Panc1 (cell line): Measurements from ENCODE around the gene CDR2L. TPM values are rescaled to one million over a fixed set of nuclear protein-coding genes. Genes with fewer than 3 reads are reported as not detected.

Experiments used
- ATAC-seq: fragments of 200-7000 bp; cut with Tn5 transposase; 2 replicates; pipeline ENCODE4 v1.9.1; 2020; ENCODE audit warnings: mild to moderate bottlenecking, moderate library complexity
- BruUV-seq: library from RNA; stranded (reverse); fragments of 400-500 nt; replicated peaks from 2 replicates; lab custom pipeline; 2021; lab: Mats Ljungman, UMichigan
- CTCF ChIA-PET: fragments of 300-600 bp; sonication (Branson Sonifier 250); formaldehyde crosslinking; loops from one replicate; lab custom pipeline; 2022; ENCODE audit warnings: antibody characterized with exemption; lab: Charles Lee
- POLR2A ChIA-PET: fragments of 300-600 bp; sonication (Branson Sonifier 250); formaldehyde crosslinking; loops from one replicate; lab custom pipeline; 2022; ENCODE audit warnings: antibody characterized with exemption; lab: Charles Lee
- DNase-seq: peaks from one replicate; pipeline ENCODE4 v3.0.0-alpha.2; 2010; ENCODE audit warnings: low read depth, low spot score
- H3K27ac ChIP-seq: 2 replicates; pipeline ENCODE4 v1.5.1; 2011; ENCODE audit warnings: mild to moderate bottlenecking, low read length, inconsistent platforms
- H3K27me3 ChIP-seq: fragments of 200-500 bp; sonication (Bioruptor generic); 2 replicates; pipeline ENCODE4 v1.6.0; 2014; ENCODE audit warnings: low read length, inconsistent platforms; ENCODE audit not compliant: control insufficient read depth, insufficient read depth
- H3K36me3 ChIP-seq: fragments of 200-500 bp; sonication (Bioruptor generic); 2 replicates; pipeline ENCODE4 v1.5.1; 2014; ENCODE audit warnings: inconsistent platforms, mild to moderate bottlenecking, low read length, moderate library complexity; ENCODE audit not compliant: control insufficient read depth, insufficient read depth
- H3K4me1 ChIP-seq: 2 replicates; pipeline ENCODE4 v1.5.1; 2011; ENCODE audit warnings: inconsistent platforms, mild to moderate bottlenecking, low read length, moderate library complexity; ENCODE audit not compliant: control insufficient read depth, insufficient read depth
- H3K4me3 ChIP-seq, 2 experiments: 2 replicates each; pipeline ENCODE4 v1.5.1; 2011 to 2012; ENCODE audit warnings: low read depth in 2 of 2, low read length in 2 of 2, mild to moderate bottlenecking in 2 of 2, inconsistent platforms in 1 of 2, moderate library complexity in 1 of 2
- H3K9me3 ChIP-seq: fragments of 200-500 bp; sonication (Bioruptor generic); 2 replicates; pipeline ENCODE4 v1.5.1; 2014; ENCODE audit warnings: low read depth, mild to moderate bottlenecking, inconsistent platforms, low read length, moderate library complexity; ENCODE audit not compliant: control insufficient read depth, insufficient read depth
- POLR2AphosphoS5 ChIP-seq: IDR thresholded peaks from 2 replicates; pipeline ENCODE4 v1.6.1; 2012; ENCODE audit warnings: mild to moderate bottlenecking, low read depth, low read length, moderate library complexity
- SIN3A ChIP-seq: IDR thresholded peaks from 2 replicates; pipeline ENCODE4 v1.6.1; 2012; ENCODE audit warnings: low read depth, mild to moderate bottlenecking, low read length, moderate library complexity, borderline replicate concordance; ENCODE audit not compliant: insufficient read depth
- TCF7L2 ChIP-seq: IDR thresholded peaks from 2 replicates; pipeline ENCODE4 v1.6.1; 2011; ENCODE audit warnings: mild to moderate bottlenecking, low read depth, low read length, inconsistent platforms
- in situ Hi-C: cut with HindIII; loops from 2 replicates; pipeline ENCODE4 v1.10.0; 2016; ENCODE audit warnings: low sequenced_read_pairs, low pct_unique_long_range_greater_than_20kb
- intact Hi-C: fragments of 100-400 bp; cut with micrococcal nuclease; formaldehyde crosslinking; loops from one replicate; pipeline ENCODE4 v1.10.0; 2022; ENCODE audit not compliant: unreplicated experiment
- total RNA-seq: library from RNA; stranded (reverse); gene quantifications from one replicate; pipeline ENCODE4 v1.2.1, GENCODE V29; 2021; ENCODE audit not compliant: unreplicated experiment
- TF ChIP-seq, protein P1 (sequence below): fragments of 450-650 bp; IDR thresholded peaks from 2 replicates; pipeline ENCODE4 v1.5.1; 2017; ENCODE audit warnings: mild to moderate bottlenecking
- TF ChIP-seq, protein P2 (sequence below), 2 experiments: IDR thresholded peaks; 2 replicates each; pipeline ENCODE4 v1.6.1; 2011 to 2012; ENCODE audit warnings: low read depth in 2 of 2, control low read depth in 1 of 2, low read length in 1 of 2, mild to moderate bottlenecking in 1 of 2, moderate library complexity in 1 of 2; ENCODE audit not compliant: insufficient read depth in 1 of 2

The CDR2L gene
- total RNA-seq, 1 experiment from 2014 or later: 32.0 TPM

DNA sequence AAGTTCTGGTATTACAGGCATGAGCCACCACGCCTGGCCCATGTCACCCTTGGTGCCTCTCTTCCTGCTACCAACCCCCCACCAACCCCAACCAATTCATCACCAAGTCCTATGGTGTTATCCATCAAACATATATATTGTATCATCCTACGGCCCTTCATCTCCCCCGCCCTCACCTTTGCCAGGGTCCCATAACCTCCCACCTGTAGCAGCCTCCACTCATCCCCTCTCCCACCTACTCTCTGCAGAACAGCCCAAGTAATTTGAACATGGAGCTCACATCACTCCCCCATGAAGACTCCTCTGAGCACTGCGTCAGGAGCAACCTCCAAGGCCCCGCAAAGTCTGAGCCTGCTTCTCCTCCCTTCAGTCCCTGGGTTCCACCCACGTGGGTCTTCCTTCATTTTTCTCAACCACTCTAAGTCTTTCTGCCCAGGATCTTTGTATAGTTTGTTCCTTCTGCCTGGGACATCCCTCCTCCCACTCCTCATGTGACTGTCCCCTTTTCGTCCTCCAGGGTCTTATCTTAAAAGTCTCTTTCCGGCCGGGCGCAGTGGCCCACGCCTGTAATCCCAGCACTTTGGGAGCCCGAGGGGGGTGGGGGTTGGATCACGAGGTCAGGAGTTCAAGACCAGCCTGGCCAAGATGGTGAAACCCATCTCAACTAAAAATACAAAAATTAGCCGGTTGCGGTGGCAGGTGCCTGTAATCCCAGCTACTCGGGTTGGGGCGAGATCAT is 7.9 kb upstream of the CDR2L start:
- H3K27ac ChIP-seq: no peak overlapping the region
- no TSS peak for BruUV-seq
- no peaks in the 10 kb centered on the region for H3K36me3 ChIP-seq
- in situ Hi-C loops: no loop called here
- intact Hi-C loops: loop anchor here (10.0 kb wide), 1 partner anchor 125 kb away; the partner anchor contains the start of gene ARMC7
- DNase-seq (no peak), ATAC-seq (no peak)
- TF ChIP-seq, protein P1, sequence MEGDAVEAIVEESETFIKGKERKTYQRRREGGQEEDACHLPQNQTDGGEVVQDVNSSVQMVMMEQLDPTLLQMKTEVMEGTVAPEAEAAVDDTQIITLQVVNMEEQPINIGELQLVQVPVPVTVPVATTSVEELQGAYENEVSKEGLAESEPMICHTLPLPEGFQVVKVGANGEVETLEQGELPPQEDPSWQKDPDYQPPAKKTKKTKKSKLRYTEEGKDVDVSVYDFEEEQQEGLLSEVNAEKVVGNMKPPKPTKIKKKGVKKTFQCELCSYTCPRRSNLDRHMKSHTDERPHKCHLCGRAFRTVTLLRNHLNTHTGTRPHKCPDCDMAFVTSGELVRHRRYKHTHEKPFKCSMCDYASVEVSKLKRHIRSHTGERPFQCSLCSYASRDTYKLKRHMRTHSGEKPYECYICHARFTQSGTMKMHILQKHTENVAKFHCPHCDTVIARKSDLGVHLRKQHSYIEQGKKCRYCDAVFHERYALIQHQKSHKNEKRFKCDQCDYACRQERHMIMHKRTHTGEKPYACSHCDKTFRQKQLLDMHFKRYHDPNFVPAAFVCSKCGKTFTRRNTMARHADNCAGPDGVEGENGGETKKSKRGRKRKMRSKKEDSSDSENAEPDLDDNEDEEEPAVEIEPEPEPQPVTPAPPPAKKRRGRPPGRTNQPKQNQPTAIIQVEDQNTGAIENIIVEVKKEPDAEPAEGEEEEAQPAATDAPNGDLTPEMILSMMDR: no peak
- TF ChIP-seq TCF7L2 (no peak), SIN3A (no peak), POLR2AphosphoS5 (no peak)
- TF ChIP-seq, protein P2, sequence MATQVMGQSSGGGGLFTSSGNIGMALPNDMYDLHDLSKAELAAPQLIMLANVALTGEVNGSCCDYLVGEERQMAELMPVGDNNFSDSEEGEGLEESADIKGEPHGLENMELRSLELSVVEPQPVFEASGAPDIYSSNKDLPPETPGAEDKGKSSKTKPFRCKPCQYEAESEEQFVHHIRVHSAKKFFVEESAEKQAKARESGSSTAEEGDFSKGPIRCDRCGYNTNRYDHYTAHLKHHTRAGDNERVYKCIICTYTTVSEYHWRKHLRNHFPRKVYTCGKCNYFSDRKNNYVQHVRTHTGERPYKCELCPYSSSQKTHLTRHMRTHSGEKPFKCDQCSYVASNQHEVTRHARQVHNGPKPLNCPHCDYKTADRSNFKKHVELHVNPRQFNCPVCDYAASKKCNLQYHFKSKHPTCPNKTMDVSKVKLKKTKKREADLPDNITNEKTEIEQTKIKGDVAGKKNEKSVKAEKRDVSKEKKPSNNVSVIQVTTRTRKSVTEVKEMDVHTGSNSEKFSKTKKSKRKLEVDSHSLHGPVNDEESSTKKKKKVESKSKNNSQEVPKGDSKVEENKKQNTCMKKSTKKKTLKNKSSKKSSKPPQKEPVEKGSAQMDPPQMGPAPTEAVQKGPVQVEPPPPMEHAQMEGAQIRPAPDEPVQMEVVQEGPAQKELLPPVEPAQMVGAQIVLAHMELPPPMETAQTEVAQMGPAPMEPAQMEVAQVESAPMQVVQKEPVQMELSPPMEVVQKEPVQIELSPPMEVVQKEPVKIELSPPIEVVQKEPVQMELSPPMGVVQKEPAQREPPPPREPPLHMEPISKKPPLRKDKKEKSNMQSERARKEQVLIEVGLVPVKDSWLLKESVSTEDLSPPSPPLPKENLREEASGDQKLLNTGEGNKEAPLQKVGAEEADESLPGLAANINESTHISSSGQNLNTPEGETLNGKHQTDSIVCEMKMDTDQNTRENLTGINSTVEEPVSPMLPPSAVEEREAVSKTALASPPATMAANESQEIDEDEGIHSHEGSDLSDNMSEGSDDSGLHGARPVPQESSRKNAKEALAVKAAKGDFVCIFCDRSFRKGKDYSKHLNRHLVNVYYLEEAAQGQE (IDR thresholded peaks at IDR 0.05; ENCODE audit: insufficient read depth in 1 of 2, low read depth in 2 of 2, low read length in 1 of 2): no peak
- no peaks in the 10 kb centered on the region for H3K27me3 ChIP-seq
- H3K4me3 ChIP-seq: no peak overlapping the region
- peaks cover 13% of the 10 kb centered on the region for H3K4me1 ChIP-seq
- ChIA-PET CTCF (interaction anchor here (2.1 kb wide), 1 partner anchor 19 kb away, joined by 16 read pairs; no protein-coding TSS in a partner anchor), POLR2A (no interaction called here)
- H3K9me3 ChIP-seq: no peaks in the 10 kb centered on the region

DNA sequence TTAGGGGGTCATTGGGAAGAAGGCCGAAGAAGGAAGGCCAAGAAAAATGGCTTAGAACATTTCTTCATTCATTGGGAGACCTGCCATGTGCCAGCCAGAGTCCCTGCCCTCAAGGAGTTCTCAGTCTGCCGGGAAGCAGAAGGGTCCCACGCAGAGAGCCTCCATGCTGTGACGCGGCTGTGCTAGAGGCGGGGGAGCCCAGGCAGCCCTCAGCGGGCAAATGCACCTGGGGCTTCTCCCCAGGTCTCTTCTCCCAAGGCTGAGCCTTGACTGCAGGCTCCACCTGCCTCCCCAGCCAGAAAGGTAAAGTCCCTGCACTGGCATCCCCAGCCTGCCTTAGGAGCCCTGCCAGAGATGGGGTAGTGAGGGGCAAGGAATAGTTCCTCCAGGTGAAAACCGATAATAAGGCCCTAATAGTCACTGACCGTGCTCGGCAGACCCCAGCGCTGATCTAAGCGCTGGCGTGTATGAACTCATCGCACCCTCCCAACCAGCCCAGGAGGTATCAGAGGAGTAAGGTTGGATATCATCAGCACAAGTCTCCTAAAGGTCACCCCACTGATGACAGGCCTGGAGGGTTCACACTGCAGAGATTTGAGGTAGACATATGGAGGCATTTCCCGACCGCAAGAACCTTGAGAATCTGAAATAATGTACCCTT is 6.0 kb upstream of the CDR2L start:
- POLR2A ChIA-PET: no interaction called here
- H3K4me3 ChIP-seq: peak overlapping the region; percentile 63 to 83

More for the DNA sequence above, 6.0 kb upstream of the CDR2L start:
- no TSS peak for BruUV-seq
- in situ Hi-C loops: no loop called here
- H3K27me3 ChIP-seq: no peaks in the 10 kb centered on the region
- no peak for DNase-seq
- H3K4me1 ChIP-seq: peaks cover 13% of the 10 kb centered on the region
- no peak; the same call in 1 of the 2 replicates for ATAC-seq
- intact Hi-C loops: no loop called here
- no peaks in the 10 kb centered on the region for H3K9me3 ChIP-seq
- TF ChIP-seq, protein P2 (IDR thresholded peaks at IDR 0.05; ENCODE audit: insufficient read depth in 1 of 2, low read depth in 2 of 2, low read length in 1 of 2): no peak
- TF ChIP-seq, protein P1: no peak
- TF ChIP-seq TCF7L2: no peak
- no peak for TF ChIP-seq SIN3A
- no peak for TF ChIP-seq POLR2AphosphoS5
- CTCF ChIA-PET: no interaction called here
- H3K36me3 ChIP-seq: no peaks in the 10 kb centered on the region
- H3K27ac ChIP-seq: peak overlapping the region; percentile 86
